Measurements from ENCODE around the gene TNFRSF25. TPM values are rescaled to one million over a fixed set of nuclear protein-coding genes. Genes with fewer than 3 reads are reported as not detected.

TNFRSF25 gene
- polyA plus RNA-seq, 2 of the 4 experiments (the other 2 are of a cell fraction): 0.65 to 3.4 TPM

DNA sequence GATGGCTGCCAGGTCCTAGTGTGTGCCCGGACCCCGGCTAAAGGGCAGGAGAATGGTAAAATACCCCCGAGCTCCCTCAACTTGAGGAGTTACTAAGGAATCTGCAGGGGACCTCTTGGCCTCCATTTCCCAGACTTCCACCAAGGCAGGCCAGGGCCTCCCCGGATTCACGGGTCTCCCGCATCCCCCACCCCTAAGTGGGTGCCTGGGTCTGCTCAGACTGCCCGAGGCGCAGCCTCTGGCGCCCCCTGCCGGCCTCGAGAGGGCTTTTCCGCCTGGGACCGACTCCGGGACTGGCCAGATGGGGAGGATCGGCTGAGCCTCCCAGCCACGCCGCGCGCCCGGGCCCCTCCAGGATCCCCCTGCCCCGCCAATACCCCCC lies 23.8 kb upstream of the TNFRSF25 start:
- POLR2A ChIA-PET: no interaction called here
- TF ChIP-seq RAD21 (conservative IDR thresholded peaks at IDR 0.05 in 1 of 2, IDR thresholded peaks at IDR 0.05 in 1 of 2) (peak; percentile 51 to 54), RFX5 (IDR thresholded peaks at IDR 0.05) (no peak), HOXB13 (CRISPR knock-in tag; IDR thresholded peaks at IDR 0.05; ENCODE audit: low read depth) (no peak), POLR2A (IDR thresholded peaks at IDR 0.05; ENCODE audit: low read length) (0 out of 2 replicates have a peak, but pooled peaks have one; percentile 5), SMC3 (IDR thresholded peaks at IDR 0.05) (peak; percentile 22; the same call in 1 of the 3 replicates), PHF8 (IDR thresholded peaks at IDR 0.05; ENCODE audit: borderline replicate concordance, low read depth) (no peak), MAFK (IDR thresholded peaks at IDR 0.05; ENCODE audit: partially characterized antibody) (no peak)
- TF ChIP-seq, protein P1, sequence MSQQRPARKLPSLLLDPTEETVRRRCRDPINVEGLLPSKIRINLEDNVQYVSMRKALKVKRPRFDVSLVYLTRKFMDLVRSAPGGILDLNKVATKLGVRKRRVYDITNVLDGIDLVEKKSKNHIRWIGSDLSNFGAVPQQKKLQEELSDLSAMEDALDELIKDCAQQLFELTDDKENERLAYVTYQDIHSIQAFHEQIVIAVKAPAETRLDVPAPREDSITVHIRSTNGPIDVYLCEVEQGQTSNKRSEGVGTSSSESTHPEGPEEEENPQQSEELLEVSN (IDR thresholded peaks at IDR 0.05; ENCODE audit: borderline replicate concordance, low read depth): no peak
- TF ChIP-seq, protein P2, sequence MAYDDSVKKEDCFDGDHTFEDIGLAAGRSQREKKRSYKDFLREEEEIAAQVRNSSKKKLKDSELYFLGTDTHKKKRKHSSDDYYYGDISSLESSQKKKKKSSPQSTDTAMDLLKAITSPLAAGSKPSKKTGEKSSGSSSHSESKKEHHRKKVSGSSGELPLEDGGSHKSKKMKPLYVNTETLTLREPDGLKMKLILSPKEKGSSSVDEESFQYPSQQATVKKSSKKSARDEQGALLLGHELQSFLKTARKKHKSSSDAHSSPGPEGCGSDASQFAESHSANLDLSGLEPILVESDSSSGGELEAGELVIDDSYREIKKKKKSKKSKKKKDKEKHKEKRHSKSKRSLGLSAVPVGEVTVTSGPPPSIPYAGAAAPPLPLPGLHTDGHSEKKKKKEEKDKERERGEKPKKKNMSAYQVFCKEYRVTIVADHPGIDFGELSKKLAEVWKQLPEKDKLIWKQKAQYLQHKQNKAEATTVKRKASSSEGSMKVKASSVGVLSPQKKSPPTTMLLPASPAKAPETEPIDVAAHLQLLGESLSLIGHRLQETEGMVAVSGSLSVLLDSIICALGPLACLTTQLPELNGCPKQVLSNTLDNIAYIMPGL (CRISPR knock-in tag; IDR thresholded peaks at IDR 0.05; ENCODE audit: borderline replicate concordance): no peak
- TF ChIP-seq, protein P3, sequence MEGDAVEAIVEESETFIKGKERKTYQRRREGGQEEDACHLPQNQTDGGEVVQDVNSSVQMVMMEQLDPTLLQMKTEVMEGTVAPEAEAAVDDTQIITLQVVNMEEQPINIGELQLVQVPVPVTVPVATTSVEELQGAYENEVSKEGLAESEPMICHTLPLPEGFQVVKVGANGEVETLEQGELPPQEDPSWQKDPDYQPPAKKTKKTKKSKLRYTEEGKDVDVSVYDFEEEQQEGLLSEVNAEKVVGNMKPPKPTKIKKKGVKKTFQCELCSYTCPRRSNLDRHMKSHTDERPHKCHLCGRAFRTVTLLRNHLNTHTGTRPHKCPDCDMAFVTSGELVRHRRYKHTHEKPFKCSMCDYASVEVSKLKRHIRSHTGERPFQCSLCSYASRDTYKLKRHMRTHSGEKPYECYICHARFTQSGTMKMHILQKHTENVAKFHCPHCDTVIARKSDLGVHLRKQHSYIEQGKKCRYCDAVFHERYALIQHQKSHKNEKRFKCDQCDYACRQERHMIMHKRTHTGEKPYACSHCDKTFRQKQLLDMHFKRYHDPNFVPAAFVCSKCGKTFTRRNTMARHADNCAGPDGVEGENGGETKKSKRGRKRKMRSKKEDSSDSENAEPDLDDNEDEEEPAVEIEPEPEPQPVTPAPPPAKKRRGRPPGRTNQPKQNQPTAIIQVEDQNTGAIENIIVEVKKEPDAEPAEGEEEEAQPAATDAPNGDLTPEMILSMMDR (IDR thresholded peaks at IDR 0.05): peak; percentile 78

DNA sequence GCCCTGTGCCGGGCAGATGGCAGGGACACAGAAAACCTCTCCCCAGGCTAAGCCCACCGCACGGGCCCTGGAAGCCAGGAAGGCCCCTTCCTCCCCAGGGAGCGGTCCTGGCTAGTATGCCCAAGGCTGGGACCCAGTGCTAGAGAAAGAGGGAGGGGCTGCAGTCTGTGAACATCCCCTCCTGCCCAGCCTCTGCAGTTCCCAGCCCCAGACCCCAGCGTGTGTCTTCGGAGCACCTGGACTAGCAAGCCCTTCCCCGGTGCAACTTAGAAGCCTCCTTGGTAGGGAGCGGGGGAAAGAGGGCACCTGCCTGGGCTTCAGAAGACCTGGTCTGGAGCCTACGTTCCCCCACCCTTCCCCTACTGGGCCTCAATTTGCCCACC lies 23.4 kb upstream of the TNFRSF25 start:
- H3K4me3 ChIP-seq: no peak overlapping the region; the same call in 2 of the 3 replicates
- H3K27ac ChIP-seq: peak overlapping the region in 1 of 2 experiments; percentile 99; a peak in 3 of 6 replicates
- ChIA-PET POLR2A (no interaction called here), CTCF (interaction anchor here (0.6 to 4.6 kb wide), 24 partner anchors 9 to 158 kb away, joined by 3 to 54 read pairs (median 4); no protein-coding TSS in a partner anchor)
- H3K4me2 ChIP-seq: peak overlapping the region; percentile 100
- H3K4me1 ChIP-seq: peaks cover 23% of the 10 kb centered on the region
- H3K9me3 ChIP-seq: no peaks in the 10 kb centered on the region
- no peak for FAIRE-seq
- ATAC-seq: no peak
- TF ChIP-seq CHD2 (IDR thresholded peaks at IDR 0.05; ENCODE audit: low read length, partially characterized antibody) (no peak), GATA3 (IDR thresholded peaks at IDR 0.05; ENCODE audit: borderline replicate concordance) (no peak), HDAC2 (IDR thresholded peaks at IDR 0.05) (no peak), RAD21 (conservative IDR thresholded peaks at IDR 0.05 in 1 of 2, IDR thresholded peaks at IDR 0.05 in 1 of 2) (no peak), MAZ (IDR thresholded peaks at IDR 0.05; ENCODE audit: borderline replicate concordance, low read depth, low read length) (no peak), FOXS1 (CRISPR knock-in tag; IDR thresholded peaks at IDR 0.05) (no peak), EHMT2 (IDR thresholded peaks at IDR 0.05; ENCODE audit: low read depth) (no peak), HOXA7 (CRISPR knock-in tag; IDR thresholded peaks at IDR 0.05) (no peak), SMC3 (IDR thresholded peaks at IDR 0.05) (no peak), POLR2AphosphoS2 (conservative IDR thresholded peaks at IDR 0.05; ENCODE audit: low read length) (no peak), NPAS2 (CRISPR knock-in tag; IDR thresholded peaks at IDR 0.05; ENCODE audit: borderline replicate concordance) (no peak)
- TF ChIP-seq, protein P4, sequence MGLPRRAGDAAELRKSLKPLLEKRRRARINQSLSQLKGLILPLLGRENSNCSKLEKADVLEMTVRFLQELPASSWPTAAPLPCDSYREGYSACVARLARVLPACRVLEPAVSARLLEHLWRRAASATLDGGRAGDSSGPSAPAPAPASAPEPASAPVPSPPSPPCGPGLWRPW (IDR thresholded peaks at IDR 0.05): no peak
- TF ChIP-seq, protein P5, sequence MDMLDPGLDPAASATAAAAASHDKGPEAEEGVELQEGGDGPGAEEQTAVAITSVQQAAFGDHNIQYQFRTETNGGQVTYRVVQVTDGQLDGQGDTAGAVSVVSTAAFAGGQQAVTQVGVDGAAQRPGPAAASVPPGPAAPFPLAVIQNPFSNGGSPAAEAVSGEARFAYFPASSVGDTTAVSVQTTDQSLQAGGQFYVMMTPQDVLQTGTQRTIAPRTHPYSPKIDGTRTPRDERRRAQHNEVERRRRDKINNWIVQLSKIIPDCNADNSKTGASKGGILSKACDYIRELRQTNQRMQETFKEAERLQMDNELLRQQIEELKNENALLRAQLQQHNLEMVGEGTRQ (IDR thresholded peaks at IDR 0.05): no peak
- TF ChIP-seq, protein P6, sequence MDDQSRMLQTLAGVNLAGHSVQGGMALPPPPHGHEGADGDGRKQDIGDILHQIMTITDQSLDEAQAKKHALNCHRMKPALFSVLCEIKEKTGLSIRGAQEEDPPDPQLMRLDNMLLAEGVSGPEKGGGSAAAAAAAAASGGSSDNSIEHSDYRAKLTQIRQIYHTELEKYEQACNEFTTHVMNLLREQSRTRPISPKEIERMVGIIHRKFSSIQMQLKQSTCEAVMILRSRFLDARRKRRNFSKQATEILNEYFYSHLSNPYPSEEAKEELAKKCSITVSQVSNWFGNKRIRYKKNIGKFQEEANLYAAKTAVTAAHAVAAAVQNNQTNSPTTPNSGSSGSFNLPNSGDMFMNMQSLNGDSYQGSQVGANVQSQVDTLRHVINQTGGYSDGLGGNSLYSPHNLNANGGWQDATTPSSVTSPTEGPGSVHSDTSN (IDR thresholded peaks at IDR 0.05): no peak
- TF ChIP-seq, protein P1 (IDR thresholded peaks at IDR 0.05; ENCODE audit: borderline replicate concordance, low read depth): no peak
- 0% methylated on average over 2 of the region's 9 CpGs for WGBS (ENCODE audit: missing lambda C conversion rate)
- DNase-seq (ENCODE audit: low read depth in 1 of 2, low spot score in 1 of 2): no peak

More for the DNA sequence above, 23.8 kb upstream of the TNFRSF25 start:
- 56% methylated on average over 4 of the region's 21 CpGs for WGBS (ENCODE audit: missing lambda C conversion rate)
- DNase-seq (ENCODE audit: low read depth in 1 of 2, low spot score in 1 of 2): peak; percentile 66 to 77
- FAIRE-seq: no peak
- CTCF ChIA-PET: interaction anchor here (0.6 to 4.6 kb wide), 30 partner anchors 9 to 158 kb away, joined by 3 to 54 read pairs (median 4); partner anchors contain the start of genes NOL9 and TAS1R1
- Histone ChIP-seq H3K4me1 (peaks cover 23% of the 10 kb centered on the region), H3K9me3 (no peaks in the 10 kb centered on the region), H3K4me2 (peak overlapping the region; percentile 100), H3K4me3 (peak overlapping the region; percentile 94), H3K27ac (peak overlapping the region; percentile 99)
- peak; percentile 66 to 87 for ATAC-seq
